ENCODE data around the gene MYOZ3.

MYOZ3 gene

DNA sequence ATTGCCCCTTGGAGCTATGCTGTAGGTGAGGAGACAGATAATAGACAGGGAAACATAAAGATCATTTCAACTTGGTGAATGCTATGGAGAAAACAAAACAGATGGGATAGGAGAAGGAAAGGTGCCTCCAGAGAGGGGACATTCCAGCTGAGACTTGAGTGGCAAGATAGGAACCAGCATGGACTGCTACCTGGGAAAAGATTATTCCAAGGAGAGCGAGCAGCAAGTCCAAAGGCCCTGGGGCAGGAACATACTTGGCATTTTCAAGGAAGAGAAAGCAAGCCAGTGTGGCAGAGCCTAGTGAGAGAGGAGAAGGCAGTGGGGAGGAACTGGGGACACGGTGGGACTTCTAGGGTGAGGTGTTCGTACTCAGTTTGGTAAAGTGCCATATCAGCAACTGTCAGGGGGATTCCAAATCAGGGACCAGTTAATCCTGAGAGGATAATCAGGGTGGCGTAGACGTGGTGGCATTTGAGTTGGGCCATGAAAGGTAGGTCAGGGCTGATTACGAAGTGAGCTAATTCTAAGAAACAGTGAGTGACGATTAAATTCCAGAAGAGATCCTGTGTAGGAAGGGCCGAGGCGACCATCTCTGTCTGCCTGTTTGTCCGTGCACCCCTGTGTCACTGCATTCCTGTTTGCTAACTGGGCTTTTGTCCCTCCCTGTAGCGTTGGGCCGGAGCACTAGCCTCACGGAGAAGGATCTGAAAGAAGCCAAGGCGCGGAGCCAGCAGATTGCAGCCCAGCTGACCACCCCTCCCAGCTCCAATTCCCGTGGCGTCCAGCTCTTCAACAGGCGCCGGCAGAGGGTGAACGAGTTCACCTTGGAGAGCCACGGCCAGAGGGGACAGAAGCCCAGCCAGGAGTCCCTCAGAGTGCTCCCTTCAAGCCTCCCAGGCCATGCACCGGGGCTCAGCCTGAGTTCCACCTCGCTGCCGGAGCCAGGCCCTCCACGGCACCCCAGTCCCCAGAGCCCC is 13.5 kb upstream of the MYOZ3 start:
- TF ChIP-seq TSHZ2 (CRISPR knock-in tag; IDR thresholded peaks at IDR 0.05) (no peak), ARNTL (CRISPR knock-in tag; IDR thresholded peaks at IDR 0.05; ENCODE audit: borderline replicate concordance, low read depth) (no peak)

DNA sequence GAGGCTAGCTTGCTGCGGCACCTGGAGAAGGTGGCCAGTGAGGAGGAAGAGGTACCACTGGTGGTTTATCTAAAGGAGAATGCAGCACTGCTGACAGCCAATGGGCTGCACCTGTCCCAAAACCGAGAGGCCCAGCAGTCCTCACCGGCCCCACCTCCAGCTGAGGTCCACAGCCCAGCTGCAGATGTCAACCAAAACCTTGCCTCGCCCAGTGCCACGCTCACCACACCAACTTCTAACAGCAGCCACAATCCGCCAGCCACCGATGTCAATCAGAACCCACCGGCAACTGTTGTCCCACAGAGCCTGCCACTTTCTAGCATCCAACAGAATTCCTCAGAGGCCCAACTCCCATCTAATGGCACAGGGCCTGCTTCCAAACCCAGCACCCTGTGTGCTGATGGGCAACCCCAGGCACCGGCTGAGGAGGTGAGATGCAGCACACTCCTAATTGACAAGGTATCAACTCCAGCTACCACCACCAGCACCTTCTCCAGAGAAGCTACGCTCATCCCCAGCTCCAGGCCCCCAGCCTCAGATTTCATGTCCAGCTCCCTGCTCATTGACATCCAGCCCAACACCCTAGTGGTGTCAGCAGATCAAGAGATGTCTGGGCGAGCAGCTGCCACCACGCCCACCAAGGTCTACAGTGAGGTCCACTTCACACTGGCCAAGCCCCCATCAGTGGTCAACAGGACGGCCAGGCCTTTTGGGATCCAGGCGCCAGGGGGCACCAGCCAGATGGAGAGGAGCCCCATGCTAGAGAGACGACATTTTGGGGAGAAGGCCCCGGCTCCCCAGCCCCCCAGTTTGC is 12.6 kb upstream of the MYOZ3 start:
- ATAC-seq, result no peak
- no peak for TF ChIP-seq ZNF8 (CRISPR knock-in tag; IDR thresholded peaks at IDR 0.05)
- no peak for TF ChIP-seq ZNF565 (CRISPR knock-in tag; conservative IDR thresholded peaks at IDR 0.05; ENCODE audit: low read depth)
- no peak for TF ChIP-seq CSRNP3 (CRISPR knock-in tag; IDR thresholded peaks at IDR 0.05)
- TF ChIP-seq RARB (CRISPR knock-in tag; IDR thresholded peaks at IDR 0.05), result no peak
- no peak for TF ChIP-seq GLIS3 (CRISPR knock-in tag; IDR thresholded peaks at IDR 0.05)
- TF ChIP-seq BACH2 (CRISPR knock-in tag; IDR thresholded peaks at IDR 0.05; ENCODE audit: borderline replicate concordance), result no peak
- TF ChIP-seq OSR1 (CRISPR knock-in tag; IDR thresholded peaks at IDR 0.05), result no peak
- TF ChIP-seq, protein P1, sequence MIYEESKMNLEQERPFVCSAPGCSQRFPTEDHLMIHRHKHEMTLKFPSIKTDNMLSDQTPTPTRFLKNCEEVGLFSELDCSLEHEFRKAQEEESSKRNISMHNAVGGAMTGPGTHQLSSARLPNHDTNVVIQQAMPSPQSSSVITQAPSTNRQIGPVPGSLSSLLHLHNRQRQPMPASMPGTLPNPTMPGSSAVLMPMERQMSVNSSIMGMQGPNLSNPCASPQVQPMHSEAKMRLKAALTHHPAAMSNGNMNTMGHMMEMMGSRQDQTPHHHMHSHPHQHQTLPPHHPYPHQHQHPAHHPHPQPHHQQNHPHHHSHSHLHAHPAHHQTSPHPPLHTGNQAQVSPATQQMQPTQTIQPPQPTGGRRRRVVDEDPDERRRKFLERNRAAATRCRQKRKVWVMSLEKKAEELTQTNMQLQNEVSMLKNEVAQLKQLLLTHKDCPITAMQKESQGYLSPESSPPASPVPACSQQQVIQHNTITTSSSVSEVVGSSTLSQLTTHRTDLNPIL (CRISPR knock-in tag; IDR thresholded peaks at IDR 0.05; ENCODE audit: low read depth), result no peak
- no peak for TF ChIP-seq ZFP30 (CRISPR knock-in tag; IDR thresholded peaks at IDR 0.05)
- TF ChIP-seq SNAI2 (CRISPR knock-in tag; IDR thresholded peaks at IDR 0.05), result no peak
- TF ChIP-seq ZFP3 (CRISPR knock-in tag; IDR thresholded peaks at IDR 0.05), result no peak
- TF ChIP-seq TCF4 (CRISPR knock-in tag; IDR thresholded peaks at IDR 0.05; ENCODE audit: borderline replicate concordance), result no peak
- no peak for TF ChIP-seq TOX (CRISPR knock-in tag; IDR thresholded peaks at IDR 0.05; ENCODE audit: borderline replicate concordance)
- no peak for TF ChIP-seq ESRRG (CRISPR knock-in tag; IDR thresholded peaks at IDR 0.05)
- TF ChIP-seq CSDC2 (CRISPR knock-in tag; IDR thresholded peaks at IDR 0.05), result no peak
- TF ChIP-seq, protein P2, sequence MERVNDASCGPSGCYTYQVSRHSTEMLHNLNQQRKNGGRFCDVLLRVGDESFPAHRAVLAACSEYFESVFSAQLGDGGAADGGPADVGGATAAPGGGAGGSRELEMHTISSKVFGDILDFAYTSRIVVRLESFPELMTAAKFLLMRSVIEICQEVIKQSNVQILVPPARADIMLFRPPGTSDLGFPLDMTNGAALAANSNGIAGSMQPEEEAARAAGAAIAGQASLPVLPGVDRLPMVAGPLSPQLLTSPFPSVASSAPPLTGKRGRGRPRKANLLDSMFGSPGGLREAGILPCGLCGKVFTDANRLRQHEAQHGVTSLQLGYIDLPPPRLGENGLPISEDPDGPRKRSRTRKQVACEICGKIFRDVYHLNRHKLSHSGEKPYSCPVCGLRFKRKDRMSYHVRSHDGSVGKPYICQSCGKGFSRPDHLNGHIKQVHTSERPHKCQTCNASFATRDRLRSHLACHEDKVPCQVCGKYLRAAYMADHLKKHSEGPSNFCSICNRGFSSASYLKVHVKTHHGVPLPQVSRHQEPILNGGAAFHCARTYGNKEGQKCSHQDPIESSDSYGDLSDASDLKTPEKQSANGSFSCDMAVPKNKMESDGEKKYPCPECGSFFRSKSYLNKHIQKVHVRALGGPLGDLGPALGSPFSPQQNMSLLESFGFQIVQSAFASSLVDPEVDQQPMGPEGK (CRISPR knock-in tag; IDR thresholded peaks at IDR 0.05; ENCODE audit: borderline replicate concordance), result no peak

More for the DNA sequence above, 13.5 kb upstream of the MYOZ3 start:
- no peak for ATAC-seq

GRCh38 chr5:150649108-150650020 is 11.7 kb upstream of the MYOZ3 start:
- no peak for ATAC-seq
- no peak for TF ChIP-seq ZFP30 (CRISPR knock-in tag; IDR thresholded peaks at IDR 0.05)
- no peak for TF ChIP-seq CSRNP3 (CRISPR knock-in tag; IDR thresholded peaks at IDR 0.05)
- TF ChIP-seq ISL1 (CRISPR knock-in tag; IDR thresholded peaks at IDR 0.05), result no peak
- TF ChIP-seq, protein P3, sequence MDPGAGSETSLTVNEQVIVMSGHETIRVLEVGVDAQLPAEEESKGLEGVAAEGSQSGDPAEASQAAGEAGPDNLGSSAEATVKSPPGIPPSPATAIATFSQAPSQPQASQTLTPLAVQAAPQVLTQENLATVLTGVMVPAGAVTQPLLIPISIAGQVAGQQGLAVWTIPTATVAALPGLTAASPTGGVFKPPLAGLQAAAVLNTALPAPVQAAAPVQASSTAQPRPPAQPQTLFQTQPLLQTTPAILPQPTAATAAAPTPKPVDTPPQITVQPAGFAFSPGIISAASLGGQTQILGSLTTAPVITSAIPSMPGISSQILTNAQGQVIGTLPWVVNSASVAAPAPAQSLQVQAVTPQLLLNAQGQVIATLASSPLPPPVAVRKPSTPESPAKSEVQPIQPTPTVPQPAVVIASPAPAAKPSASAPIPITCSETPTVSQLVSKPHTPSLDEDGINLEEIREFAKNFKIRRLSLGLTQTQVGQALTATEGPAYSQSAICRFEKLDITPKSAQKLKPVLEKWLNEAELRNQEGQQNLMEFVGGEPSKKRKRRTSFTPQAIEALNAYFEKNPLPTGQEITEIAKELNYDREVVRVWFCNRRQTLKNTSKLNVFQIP (CRISPR knock-in tag; IDR thresholded peaks at IDR 0.05; ENCODE audit: borderline replicate concordance, low read depth), result no peak
- no peak for TF ChIP-seq CSDC2 (CRISPR knock-in tag; IDR thresholded peaks at IDR 0.05)
- TF ChIP-seq PPARA (CRISPR knock-in tag; IDR thresholded peaks at IDR 0.05; ENCODE audit: borderline replicate concordance), result no peak
- TF ChIP-seq RARB (CRISPR knock-in tag; IDR thresholded peaks at IDR 0.05), result no peak
- TF ChIP-seq, protein P1 (CRISPR knock-in tag; IDR thresholded peaks at IDR 0.05; ENCODE audit: low read depth), result no peak

All from SK-N-SH treated with all-trans-retinoic acid at 6 μM for 48 hours (cell line).